C4-2B (cell line): ENCODE measurements around the gene LEPR.

ENCODE experiments used
- ZFX ChIP-seq: fragments of 450-650 bp; IDR thresholded peaks from 2 replicates; pipeline ENCODE4 v1.6.1; 2017
- TF ChIP-seq, protein P1 (sequence below): fragments of 450-650 bp; conservative IDR thresholded peaks from 2 replicates; pipeline ENCODE4 v1.5.1; 2017; ENCODE audit warnings: mild to moderate bottlenecking

GRCh38 chr1:65467536-65467935 is 47.1 kb downstream of the LEPR start:
- TF ChIP-seq, protein P1, sequence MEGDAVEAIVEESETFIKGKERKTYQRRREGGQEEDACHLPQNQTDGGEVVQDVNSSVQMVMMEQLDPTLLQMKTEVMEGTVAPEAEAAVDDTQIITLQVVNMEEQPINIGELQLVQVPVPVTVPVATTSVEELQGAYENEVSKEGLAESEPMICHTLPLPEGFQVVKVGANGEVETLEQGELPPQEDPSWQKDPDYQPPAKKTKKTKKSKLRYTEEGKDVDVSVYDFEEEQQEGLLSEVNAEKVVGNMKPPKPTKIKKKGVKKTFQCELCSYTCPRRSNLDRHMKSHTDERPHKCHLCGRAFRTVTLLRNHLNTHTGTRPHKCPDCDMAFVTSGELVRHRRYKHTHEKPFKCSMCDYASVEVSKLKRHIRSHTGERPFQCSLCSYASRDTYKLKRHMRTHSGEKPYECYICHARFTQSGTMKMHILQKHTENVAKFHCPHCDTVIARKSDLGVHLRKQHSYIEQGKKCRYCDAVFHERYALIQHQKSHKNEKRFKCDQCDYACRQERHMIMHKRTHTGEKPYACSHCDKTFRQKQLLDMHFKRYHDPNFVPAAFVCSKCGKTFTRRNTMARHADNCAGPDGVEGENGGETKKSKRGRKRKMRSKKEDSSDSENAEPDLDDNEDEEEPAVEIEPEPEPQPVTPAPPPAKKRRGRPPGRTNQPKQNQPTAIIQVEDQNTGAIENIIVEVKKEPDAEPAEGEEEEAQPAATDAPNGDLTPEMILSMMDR = no peak
- no peak for TF ChIP-seq ZFX
